Kidney epithelial cell (primary cell): ENCODE results near the gene ATF5. TPM values are rescaled to one million over a fixed set of nuclear protein-coding genes. Genes with fewer than 3 reads are reported as not detected.

Experiments
- DNase-seq: peaks from one replicate; pipeline ENCODE4 v3.0.0-alpha.2; 2010; ENCODE audit warnings: low read depth
- H3K27me3 ChIP-seq: 2 replicates; pipeline ENCODE4 v1.6.0; 2011; ENCODE audit warnings: low read length; ENCODE audit not compliant: control insufficient read depth, insufficient read depth
- H3K36me3 ChIP-seq: 2 replicates; pipeline ENCODE4 v1.5.1; 2011; ENCODE audit warnings: low read length; ENCODE audit not compliant: control insufficient read depth, insufficient read depth
- H3K4me3 ChIP-seq: 2 replicates; pipeline ENCODE4 v1.5.1; 2011; ENCODE audit warnings: low read depth, mild to moderate bottlenecking, control low read depth, low read length
- total RNA-seq: library from RNA; depleted of rRNA; stranded (reverse); fragments of >200 nt; gene quantifications from 2 replicates; pipeline ENCODE4 v1.2.3, GENCODE V29; 2015
- TF ChIP-seq, protein P1 (sequence below): IDR thresholded peaks from 2 replicates; pipeline ENCODE4 v1.5.1; 2011; ENCODE audit warnings: mild to moderate bottlenecking, moderate library complexity, low read length, control low read depth, inconsistent platforms; ENCODE audit not compliant: insufficient read depth, poor library complexity, severe bottlenecking

The ATF5 gene
- total RNA-seq, 1 donor from 2014 or later = 22.4 TPM

DNA sequence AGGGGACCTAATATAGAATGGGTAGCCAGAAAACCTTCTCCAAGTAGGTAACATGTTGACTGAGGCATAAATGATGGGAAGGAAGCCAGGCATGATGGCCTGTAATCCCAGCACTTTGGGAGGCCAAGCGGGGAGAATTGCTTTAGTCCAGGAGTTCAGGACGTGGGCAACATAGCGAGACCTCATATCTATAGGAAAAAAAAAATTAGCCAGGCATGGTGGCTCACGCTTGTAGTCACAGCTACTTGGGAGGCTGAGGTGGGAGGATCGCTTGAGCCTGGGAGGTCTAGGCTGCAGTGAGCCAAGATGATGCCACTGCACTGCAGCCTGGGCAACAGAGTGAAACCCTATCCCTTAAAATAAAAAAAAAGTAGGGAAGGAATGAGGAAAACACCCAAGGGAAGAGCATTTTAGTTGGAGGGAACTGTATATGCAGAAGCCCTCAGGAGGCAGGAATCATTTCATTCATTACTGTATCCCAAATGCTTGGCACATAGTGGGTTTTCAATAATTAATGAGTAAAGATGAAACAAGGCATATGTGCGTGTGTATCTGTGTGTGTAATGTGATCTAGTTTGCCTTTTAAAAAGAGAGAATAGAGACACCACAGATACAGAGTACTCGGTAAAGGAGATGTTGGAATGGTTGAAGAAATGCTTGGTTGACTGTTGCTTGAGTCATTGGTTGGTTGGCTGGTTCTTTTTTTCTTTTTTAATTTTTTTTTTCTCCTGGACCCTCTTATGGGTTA is 2.5 kb downstream of the ATF5 start:
- Histone ChIP-seq H3K4me3 (no peak overlapping the region), H3K36me3 (peaks cover 4% of the 10 kb centered on the region), H3K27me3 (no peaks in the 10 kb centered on the region)
- TF ChIP-seq, protein P1, sequence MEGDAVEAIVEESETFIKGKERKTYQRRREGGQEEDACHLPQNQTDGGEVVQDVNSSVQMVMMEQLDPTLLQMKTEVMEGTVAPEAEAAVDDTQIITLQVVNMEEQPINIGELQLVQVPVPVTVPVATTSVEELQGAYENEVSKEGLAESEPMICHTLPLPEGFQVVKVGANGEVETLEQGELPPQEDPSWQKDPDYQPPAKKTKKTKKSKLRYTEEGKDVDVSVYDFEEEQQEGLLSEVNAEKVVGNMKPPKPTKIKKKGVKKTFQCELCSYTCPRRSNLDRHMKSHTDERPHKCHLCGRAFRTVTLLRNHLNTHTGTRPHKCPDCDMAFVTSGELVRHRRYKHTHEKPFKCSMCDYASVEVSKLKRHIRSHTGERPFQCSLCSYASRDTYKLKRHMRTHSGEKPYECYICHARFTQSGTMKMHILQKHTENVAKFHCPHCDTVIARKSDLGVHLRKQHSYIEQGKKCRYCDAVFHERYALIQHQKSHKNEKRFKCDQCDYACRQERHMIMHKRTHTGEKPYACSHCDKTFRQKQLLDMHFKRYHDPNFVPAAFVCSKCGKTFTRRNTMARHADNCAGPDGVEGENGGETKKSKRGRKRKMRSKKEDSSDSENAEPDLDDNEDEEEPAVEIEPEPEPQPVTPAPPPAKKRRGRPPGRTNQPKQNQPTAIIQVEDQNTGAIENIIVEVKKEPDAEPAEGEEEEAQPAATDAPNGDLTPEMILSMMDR = no peak
- DNase-seq = no peak

DNA sequence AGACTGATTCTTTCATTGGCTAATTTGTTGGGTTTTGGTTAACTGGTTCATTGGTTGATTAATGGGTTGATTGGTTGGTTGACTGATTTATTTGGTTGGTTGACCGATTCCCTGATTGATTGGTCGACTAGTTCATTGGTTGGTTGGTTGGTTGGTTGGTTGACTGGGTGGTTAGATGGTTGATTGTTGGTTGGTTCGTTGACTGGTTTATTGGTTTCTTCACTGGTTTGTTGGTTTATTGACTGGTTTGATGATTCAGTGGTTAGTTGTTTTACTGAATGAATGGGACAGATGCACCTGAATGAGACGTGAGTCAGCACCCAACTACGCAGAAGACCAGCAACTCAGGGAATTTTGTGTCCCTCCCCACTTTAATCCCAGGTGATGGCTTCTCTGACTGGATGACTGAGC is 3.0 kb downstream of the ATF5 start:
- TF ChIP-seq, protein P1 = no peak

DNA sequence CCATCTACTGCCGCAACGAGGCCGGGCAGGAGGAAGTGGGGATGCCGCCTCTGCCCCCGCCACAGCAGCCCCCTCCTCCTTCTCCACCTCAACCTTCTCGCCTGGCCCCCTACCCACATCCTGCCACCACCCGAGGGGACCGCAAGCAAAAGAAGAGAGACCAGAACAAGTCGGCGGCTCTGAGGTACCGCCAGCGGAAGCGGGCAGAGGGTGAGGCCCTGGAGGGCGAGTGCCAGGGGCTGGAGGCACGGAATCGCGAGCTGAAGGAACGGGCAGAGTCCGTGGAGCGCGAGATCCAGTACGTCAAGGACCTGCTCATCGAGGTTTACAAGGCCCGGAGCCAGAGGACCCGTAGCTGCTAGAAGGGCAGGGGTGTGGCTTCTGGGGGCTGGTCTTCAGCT is 3.7 kb downstream of the ATF5 start:
- Histone ChIP-seq H3K36me3 (peaks cover 2% of the 10 kb centered on the region), H3K4me3 (no peak overlapping the region), H3K27me3 (no peaks in the 10 kb centered on the region)
- TF ChIP-seq, protein P1 = no peak
- DNase-seq = no peak

More for the DNA sequence above, 3.0 kb downstream of the ATF5 start:
- Histone ChIP-seq H3K27me3 (no peaks in the 10 kb centered on the region), H3K36me3 (peaks cover 4% of the 10 kb centered on the region), H3K4me3 (no peak overlapping the region)
- DNase-seq = peak; percentile 31

DNA sequence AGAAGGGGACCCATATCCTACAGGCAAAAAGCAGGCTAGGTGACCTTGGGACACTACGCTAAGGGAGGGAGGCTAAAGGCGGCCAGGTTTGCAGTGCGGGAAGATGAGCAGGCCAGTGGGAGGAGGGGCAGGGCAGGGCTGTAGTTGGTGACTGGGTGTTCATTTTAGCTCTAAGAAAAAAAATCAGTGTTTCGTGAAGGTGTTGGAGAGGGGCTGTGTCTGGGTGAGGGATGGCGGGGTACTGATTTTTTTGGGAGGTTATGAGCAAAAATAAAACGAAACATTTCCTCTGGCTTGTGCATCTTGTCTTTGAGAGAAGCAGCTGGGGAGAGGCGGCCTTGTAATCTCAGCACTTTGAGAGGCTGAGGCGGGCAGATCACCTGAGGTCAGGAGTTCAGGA is 4.6 kb downstream of the ATF5 start:
- no peak overlapping the region for H3K4me3 ChIP-seq
- H3K27me3 ChIP-seq = no peaks in the 10 kb centered on the region
- DNase-seq = no peak
- peaks cover 2% of the 10 kb centered on the region for H3K36me3 ChIP-seq
- TF ChIP-seq, protein P1 = no peak

DNA sequence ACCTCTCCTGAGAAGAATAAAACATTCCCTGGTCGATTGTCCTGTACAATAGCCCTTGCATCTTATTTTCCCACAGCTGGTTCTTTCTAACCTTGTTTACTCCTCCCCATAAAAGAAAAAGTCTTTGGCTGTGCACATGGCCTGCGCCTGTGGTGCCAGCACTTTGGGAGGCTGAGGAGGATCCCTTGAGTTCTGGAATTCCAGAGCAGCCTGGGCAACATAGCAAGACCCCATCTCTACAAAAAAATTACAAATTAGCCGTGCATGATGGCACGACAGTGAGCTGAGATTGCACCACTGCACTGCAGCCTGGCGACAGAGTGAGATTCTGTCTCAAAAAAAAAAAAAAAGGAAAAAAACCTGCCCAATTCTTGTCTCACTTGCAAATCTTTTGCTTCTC is 7.5 kb downstream of the ATF5 start:
- TF ChIP-seq, protein P1 = no peak
- H3K27me3 ChIP-seq = peaks cover 2% of the 10 kb centered on the region
- no peak for DNase-seq
- peaks cover 2% of the 10 kb centered on the region for H3K36me3 ChIP-seq
- H3K4me3 ChIP-seq = no peak overlapping the region
